22Rv1 (cell line): ENCODE data around the gene VCAN.

Source experiments
- ZFX ChIP-seq: fragments of 450-650 bp; IDR thresholded peaks from 2 replicates; pipeline ENCODE4 v1.6.1; 2017; ENCODE audit warnings: antibody characterized with exemption, borderline replicate concordance
- TF ChIP-seq, protein P1 (sequence below): fragments of 450-650 bp; IDR thresholded peaks from 2 replicates; pipeline ENCODE4 v1.5.1; 2017; ENCODE audit warnings: mild to moderate bottlenecking

DNA sequence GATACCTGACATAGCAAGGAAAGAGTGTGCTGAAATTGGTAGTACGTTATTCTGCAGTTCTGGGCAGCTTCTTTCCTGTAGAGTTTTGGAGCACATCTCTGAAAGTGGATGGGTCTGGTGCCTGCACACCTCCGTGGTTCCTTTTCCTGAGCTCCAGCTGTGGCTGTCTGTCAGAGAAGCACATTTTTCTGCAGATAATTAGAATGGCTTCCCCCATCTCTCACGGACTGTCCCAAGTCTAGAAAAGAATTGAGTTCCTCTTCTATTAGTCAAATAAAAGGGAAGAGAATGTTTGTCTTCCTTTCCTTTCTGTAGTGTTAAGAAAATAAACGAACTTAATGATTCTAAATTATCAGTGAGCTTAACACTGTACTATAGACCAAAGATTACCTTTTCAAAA is 55.7 kb downstream of the VCAN start:
- TF ChIP-seq, protein P1, sequence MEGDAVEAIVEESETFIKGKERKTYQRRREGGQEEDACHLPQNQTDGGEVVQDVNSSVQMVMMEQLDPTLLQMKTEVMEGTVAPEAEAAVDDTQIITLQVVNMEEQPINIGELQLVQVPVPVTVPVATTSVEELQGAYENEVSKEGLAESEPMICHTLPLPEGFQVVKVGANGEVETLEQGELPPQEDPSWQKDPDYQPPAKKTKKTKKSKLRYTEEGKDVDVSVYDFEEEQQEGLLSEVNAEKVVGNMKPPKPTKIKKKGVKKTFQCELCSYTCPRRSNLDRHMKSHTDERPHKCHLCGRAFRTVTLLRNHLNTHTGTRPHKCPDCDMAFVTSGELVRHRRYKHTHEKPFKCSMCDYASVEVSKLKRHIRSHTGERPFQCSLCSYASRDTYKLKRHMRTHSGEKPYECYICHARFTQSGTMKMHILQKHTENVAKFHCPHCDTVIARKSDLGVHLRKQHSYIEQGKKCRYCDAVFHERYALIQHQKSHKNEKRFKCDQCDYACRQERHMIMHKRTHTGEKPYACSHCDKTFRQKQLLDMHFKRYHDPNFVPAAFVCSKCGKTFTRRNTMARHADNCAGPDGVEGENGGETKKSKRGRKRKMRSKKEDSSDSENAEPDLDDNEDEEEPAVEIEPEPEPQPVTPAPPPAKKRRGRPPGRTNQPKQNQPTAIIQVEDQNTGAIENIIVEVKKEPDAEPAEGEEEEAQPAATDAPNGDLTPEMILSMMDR: no peak
- no peak for TF ChIP-seq ZFX
